ENCODE results near the gene CCDC183.
A peak's percentile ranks its signal among the peaks of the same experiment; 100 is the strongest.
"Not testable (repeated sequence)": the region's sequence is repeated elsewhere in the genome, so short reads cannot be mapped to it uniquely, and the experiment has no call there.

The CCDC183 gene

GRCh38 chr9:136756836-136757235 is 39.3 kb upstream of the CCDC183 start:
- Mint-ChIP-seq H3K4me1 (peaks cover 2% of the 10 kb centered on the region), H3K27me3 (peaks cover 13% of the 10 kb centered on the region), H3K9me3 (peaks cover 12% of the 10 kb centered on the region), H3K4me3 (no peak overlapping the region), H3K27ac (no peak overlapping the region), H3K36me3 (ENCODE audit: low read depth) (peaks cover 7% of the 10 kb centered on the region)
- DNase-seq (no peak), ATAC-seq (no peak)

GRCh38 chr9:136757328-136757727 is 38.8 kb upstream of the CCDC183 start:
- Mint-ChIP-seq H3K4me1 (peaks cover 2% of the 10 kb centered on the region), H3K36me3 (ENCODE audit: low read depth) (peaks cover 4% of the 10 kb centered on the region), H3K4me3 (no peak overlapping the region), H3K27me3 (peaks cover 11% of the 10 kb centered on the region), H3K27ac (no peak overlapping the region), H3K9me3 (peaks cover 7% of the 10 kb centered on the region)
- no peak for DNase-seq
- ATAC-seq = no peak

- no peak for DNase-seq
- no peak overlapping the region for H3K4me3 Mint-ChIP-seq
- H3K4me1 Mint-ChIP-seq = peaks cover 2% of the 10 kb centered on the region
- H3K9me3 Mint-ChIP-seq = peaks cover 2% of the 10 kb centered on the region
- no peak overlapping the region for H3K27ac Mint-ChIP-seq
- peaks cover 7% of the 10 kb centered on the region for H3K27me3 Mint-ChIP-seq
- H3K36me3 Mint-ChIP-seq (ENCODE audit: low read depth) = no peaks in the 10 kb centered on the region
- no peak for ATAC-seq
Measured at GRCh38 chr9:136757751-136758140, 38.4 kb upstream of the CCDC183 start.

- peaks cover 7% of the 10 kb centered on the region for H3K27me3 Mint-ChIP-seq
- H3K4me1 Mint-ChIP-seq = peaks cover 2% of the 10 kb centered on the region
- H3K27ac Mint-ChIP-seq = no peak overlapping the region
- H3K9me3 Mint-ChIP-seq = no peaks in the 10 kb centered on the region
- DNase-seq = no peak
- no peak overlapping the region for H3K4me3 Mint-ChIP-seq
- ATAC-seq = no peak
- no peaks in the 10 kb centered on the region for H3K36me3 Mint-ChIP-seq (ENCODE audit: low read depth)
Measured at GRCh38 chr9:136759001-136759400, 37.1 kb upstream of the CCDC183 start.

- H3K27ac Mint-ChIP-seq = no peak overlapping the region
- H3K9me3 Mint-ChIP-seq = no peaks in the 10 kb centered on the region
- H3K4me1 Mint-ChIP-seq = peaks cover 2% of the 10 kb centered on the region
- DNase-seq = no peak
- H3K4me3 Mint-ChIP-seq = no peak overlapping the region
- ATAC-seq = no peak
- H3K27me3 Mint-ChIP-seq = peaks cover 7% of the 10 kb centered on the region
- no peaks in the 10 kb centered on the region for H3K36me3 Mint-ChIP-seq (ENCODE audit: low read depth)
Measured at GRCh38 chr9:136759436-136760325, 36.5 kb upstream of the CCDC183 start.

GRCh38 chr9:136760424-136760823 is 35.7 kb upstream of the CCDC183 start:
- DNase-seq (no peak), ATAC-seq (no peak)
- Mint-ChIP-seq H3K4me3 (no peak overlapping the region), H3K27ac (no peak overlapping the region), H3K4me1 (peaks cover 2% of the 10 kb centered on the region), H3K9me3 (no peaks in the 10 kb centered on the region), H3K27me3 (peaks cover 8% of the 10 kb centered on the region), H3K36me3 (ENCODE audit: low read depth) (no peaks in the 10 kb centered on the region)

GRCh38 chr9:136760834-136761544 is 35.1 kb upstream of the CCDC183 start:
- peak; percentile 33 for DNase-seq
- not testable (repeated sequence) for H3K4me1 Mint-ChIP-seq; H3K9me3 Mint-ChIP-seq; H3K27ac Mint-ChIP-seq; H3K27me3 Mint-ChIP-seq; H3K36me3 Mint-ChIP-seq (ENCODE audit: low read depth); ATAC-seq; H3K4me3 Mint-ChIP-seq

- H3K27me3 Mint-ChIP-seq = peaks cover 6% of the 10 kb centered on the region
- no peaks in the 10 kb centered on the region for H3K9me3 Mint-ChIP-seq
- H3K4me1 Mint-ChIP-seq = peaks cover 8% of the 10 kb centered on the region
- H3K4me3 Mint-ChIP-seq = no peak overlapping the region
- H3K27ac Mint-ChIP-seq = no peak overlapping the region
- ATAC-seq (no peak), DNase-seq (no peak)
- H3K36me3 Mint-ChIP-seq (ENCODE audit: low read depth) = no peaks in the 10 kb centered on the region
Measured at GRCh38 chr9:136761545-136761981, 34.6 kb upstream of the CCDC183 start.

GRCh38 chr9:136762221-136762691 is 33.9 kb upstream of the CCDC183 start:
- Mint-ChIP-seq H3K9me3 (no peaks in the 10 kb centered on the region), H3K4me3 (no peak overlapping the region), H3K36me3 (ENCODE audit: low read depth) (no peaks in the 10 kb centered on the region), H3K4me1 (peaks cover 14% of the 10 kb centered on the region), H3K27me3 (peaks cover 8% of the 10 kb centered on the region), H3K27ac (no peak overlapping the region)
- DNase-seq (no peak), ATAC-seq (no peak)

GRCh38 chr9:136762915-136763648 is 33.1 kb upstream of the CCDC183 start:
- ATAC-seq (no peak), DNase-seq (peak; percentile 67)
- Mint-ChIP-seq H3K27ac (no peak overlapping the region), H3K4me1 (peaks cover 14% of the 10 kb centered on the region), H3K4me3 (no peak overlapping the region), H3K9me3 (no peaks in the 10 kb centered on the region), H3K36me3 (ENCODE audit: low read depth) (no peaks in the 10 kb centered on the region), H3K27me3 (peaks cover 13% of the 10 kb centered on the region)

- Mint-ChIP-seq H3K4me1 (peaks cover 14% of the 10 kb centered on the region), H3K9me3 (no peaks in the 10 kb centered on the region), H3K27ac (no peak overlapping the region), H3K36me3 (ENCODE audit: low read depth) (no peaks in the 10 kb centered on the region), H3K4me3 (no peak overlapping the region), H3K27me3 (peaks cover 15% of the 10 kb centered on the region)
- DNase-seq (no peak), ATAC-seq (no peak)
Measured at GRCh38 chr9:136763649-136764035, 32.5 kb upstream of the CCDC183 start.

- no peak within 1 kb of the TSS for H3K27ac Mint-ChIP-seq
- H3K4me1 Mint-ChIP-seq = peaks cover 14% of the 10 kb centered on the region
- no peak for DNase-seq
- no peaks in the 10 kb centered on the region for H3K36me3 Mint-ChIP-seq (ENCODE audit: low read depth)
- no peak for ATAC-seq
- H3K9me3 Mint-ChIP-seq = no peaks in the 10 kb centered on the region
- peaks cover 15% of the 10 kb centered on the region for H3K27me3 Mint-ChIP-seq
- no peak within 1 kb of the TSS for H3K4me3 Mint-ChIP-seq
Measured at GRCh38 chr9:136764301-136764891, 31.7 kb upstream of the CCDC183 start, which contains the start of gene LCN15. Gene LCN15, minus strand, starts transcription at chr9:136764518. Its CDS starts 30 bp downstream, at chr9:136764488.

- no peaks in the 10 kb centered on the region for H3K36me3 Mint-ChIP-seq (ENCODE audit: low read depth)
Measured at GRCh38 chr9:136765041-136765440, 31.1 kb upstream of the CCDC183 start.

GRCh38 chr9:136765745-136766409 is 30.3 kb upstream of the CCDC183 start:
- Mint-ChIP-seq H3K4me1 (peaks cover 12% of the 10 kb centered on the region), H3K27me3 (peaks cover 14% of the 10 kb centered on the region)
- not testable (repeated sequence) for H3K4me3 Mint-ChIP-seq; H3K9me3 Mint-ChIP-seq; DNase-seq; H3K27ac Mint-ChIP-seq; H3K36me3 Mint-ChIP-seq (ENCODE audit: low read depth); ATAC-seq

More at GRCh38 chr9:136765041-136765440, 31.1 kb upstream of the CCDC183 start:
- Mint-ChIP-seq H3K27ac (no peak overlapping the region), H3K4me1 (peaks cover 14% of the 10 kb centered on the region), H3K27me3 (peaks cover 17% of the 10 kb centered on the region), H3K9me3 (no peaks in the 10 kb centered on the region), H3K4me3 (no peak overlapping the region)
- no peak for ATAC-seq
- DNase-seq = no peak

Measured in activated naive CD8-positive, alpha-beta T cell treated with anti-CD3 and anti-CD28 coated beads, Interleukin-2, amount 50 U/mL, for 24 hours (primary cell).